ENCODE data around the gene TNNT1.
"Not testable (repeated sequence)": the region's sequence is repeated elsewhere in the genome, so short reads cannot be mapped to it uniquely, and the experiment has no call there.

Gene TNNT1

DNA sequence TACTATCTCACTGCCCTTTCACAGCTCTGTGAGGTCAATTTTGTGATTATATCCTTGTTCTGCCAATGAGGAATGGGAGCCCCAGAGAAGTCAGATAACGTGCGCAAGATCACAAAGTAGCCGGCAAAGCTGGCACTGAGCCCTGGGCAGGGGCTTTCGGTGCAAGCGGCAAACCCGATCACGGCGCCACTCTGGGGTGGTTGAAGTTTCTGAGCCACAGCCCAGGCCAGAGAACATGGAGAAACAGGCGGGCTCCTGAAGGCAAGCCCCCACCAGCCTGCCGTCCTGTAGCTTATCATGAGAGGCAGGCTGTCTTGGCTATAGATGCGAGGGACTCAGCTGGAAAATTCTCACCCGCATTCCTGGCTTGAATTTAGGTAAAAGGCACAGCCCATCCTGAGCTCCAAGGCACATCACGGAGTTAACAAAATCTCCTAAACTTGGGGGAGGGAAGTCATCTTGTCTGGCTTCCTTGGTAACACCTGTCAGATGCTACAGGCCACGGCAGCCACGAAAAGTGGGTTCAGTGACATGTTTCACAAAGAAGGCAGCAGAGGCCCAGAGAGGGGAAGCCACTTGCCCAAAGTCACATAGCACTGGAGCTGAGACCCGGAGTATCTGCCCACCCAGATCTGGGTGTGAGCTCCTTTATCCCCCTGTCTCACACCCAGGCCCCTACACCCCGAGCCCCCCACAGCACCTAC, 12.5 kb downstream of the TNNT1 start:
- DNase-seq = no peak

DNA sequence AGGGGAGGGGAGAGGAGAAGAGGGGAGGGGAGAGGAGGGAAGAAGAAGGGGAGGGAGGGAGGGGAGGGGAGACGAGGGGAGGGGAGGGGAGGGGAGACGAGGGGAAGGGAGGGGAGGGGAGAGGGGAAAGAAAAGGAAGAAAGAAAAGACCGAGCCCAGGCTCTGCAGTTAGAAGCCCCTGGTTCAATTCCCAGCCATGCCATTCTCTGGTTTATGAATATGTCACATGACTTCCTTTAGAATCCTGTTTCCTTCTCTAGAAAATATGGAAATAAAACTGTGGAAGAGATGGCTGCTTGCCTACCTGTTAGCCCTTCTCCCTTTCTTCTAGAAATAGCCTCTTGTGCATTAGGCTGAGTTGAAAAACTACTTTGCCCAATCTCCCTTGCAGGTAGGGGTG, 14.3 kb downstream of the TNNT1 start:
- no peak for DNase-seq

- DNase-seq = no peak
Observed at GRCh38 chr19:55133639-55134444, 15.2 kb downstream of the TNNT1 start.

DNA sequence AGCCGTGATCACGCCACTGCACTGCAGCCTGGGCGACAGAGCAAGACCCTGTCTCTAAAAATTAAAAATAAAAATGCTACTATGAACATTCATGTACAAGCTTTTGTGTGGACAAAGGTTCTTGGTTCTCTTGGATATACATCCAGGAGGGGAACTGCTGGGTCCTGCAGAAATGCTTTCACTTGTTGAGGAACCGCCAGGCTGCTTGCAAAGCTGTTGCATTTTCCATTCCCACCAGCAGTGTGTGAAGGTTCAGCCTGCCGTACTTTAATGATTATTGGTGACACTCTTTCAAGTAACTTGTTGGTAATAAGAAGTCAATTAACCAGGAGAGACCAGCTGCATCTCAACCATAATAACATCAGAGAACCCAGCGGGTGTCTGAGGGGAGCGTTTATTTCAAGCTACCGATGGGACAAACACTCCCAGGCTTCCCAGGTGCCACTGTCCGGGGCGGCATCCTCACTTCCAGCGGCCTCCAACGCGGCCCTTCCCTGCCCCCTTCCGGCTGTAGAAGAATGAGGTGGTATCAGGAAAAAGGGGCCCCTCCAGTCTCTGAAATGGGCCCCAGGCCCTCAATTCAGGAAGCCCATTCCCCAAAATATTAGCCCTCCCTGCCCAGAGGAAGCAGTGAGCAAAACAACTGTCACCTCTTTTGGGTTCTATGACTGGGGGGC, 16.4 kb downstream of the TNNT1 start:
- DNase-seq = no peak

GRCh38 chr19:55131421-55131820, 17.6 kb downstream of the TNNT1 start:
- DNase-seq = no peak

DNA sequence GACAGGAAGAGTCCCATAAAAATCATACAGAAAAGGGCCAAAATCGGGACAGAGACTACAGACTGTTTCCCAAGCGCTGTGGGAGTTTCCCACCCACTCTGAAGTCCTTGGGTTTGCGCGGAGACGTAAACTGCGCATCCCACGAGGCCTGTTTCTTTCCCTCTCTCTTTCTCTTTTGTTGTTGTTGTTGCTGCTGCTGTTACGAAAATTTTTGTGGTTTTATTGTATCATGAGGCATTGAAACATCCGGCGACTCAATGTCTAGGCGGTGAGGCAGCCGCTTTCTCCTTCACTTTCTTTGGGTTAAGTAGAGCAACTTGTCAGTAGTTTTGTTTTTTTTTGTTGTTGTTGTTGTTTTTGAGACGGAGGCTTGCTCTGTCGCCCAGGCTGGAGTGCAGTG, 30.0 kb downstream of the TNNT1 start:
- DNase-seq = no peak

DNA sequence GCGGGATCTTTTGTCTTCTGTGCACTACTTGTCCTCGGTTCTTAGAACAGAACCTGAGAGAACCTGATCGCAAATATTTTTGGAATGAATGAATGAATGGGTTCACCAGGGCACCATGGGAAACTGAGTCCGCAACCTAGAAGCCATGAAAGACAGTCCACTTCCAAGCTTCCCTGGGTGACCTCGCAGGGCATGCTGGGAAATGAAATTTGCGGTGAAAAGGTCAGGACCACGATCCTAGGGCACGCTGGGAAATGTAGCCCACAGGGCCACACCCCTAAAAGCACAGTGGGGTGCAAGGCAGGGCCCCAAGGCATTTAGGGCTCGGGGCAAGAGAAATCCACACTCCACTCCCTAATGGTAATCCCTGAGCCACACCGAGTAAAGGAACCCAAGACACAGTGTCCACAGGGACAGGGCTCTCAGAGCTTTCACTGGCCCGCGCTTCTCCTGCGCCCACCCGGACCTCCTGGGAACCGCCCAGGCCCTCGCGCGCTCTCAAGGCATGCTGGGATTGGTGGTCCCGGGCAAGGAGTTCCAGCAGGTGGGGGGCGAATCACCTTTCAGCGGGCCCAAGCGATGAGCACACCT, 30.5 kb downstream of the TNNT1 start:
- peak in 1 of 2 donors; percentile 22 for DNase-seq

DNA sequence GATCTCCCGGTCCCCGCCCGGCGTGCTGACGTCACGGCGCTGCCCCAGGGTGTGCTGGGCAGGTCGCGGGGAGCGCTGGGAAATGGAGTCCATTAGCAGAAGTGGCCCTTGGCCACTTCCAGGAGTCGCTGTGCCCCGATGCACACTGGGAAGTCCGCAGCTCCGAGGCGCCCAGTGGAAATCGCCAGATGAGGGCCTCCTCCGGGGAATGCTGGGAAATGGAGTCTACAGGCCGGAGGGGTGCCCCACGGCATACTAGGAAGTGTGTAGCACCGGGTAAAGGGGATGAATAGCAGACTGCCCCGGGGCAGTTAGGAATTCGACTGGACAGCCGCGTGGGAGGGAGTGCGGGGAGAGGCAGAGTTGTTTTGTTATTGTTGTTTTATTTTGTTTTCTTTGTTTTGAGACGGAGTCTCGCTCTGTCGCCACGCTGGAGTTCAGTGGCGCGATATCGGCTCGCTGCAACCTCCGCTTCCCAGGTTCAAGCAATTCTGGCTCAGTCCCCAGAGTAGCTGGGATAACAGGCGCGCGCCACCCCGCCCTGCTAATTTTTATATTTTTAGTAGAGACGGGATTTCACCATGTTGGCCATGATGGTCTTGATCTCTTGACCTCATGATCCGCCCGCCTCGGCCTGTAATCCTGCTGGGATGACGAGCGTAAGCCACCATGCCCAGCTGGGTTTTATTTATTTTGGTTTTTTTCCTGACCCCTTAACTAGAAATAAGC, 31.2 kb downstream of the TNNT1 start:
- DNase-seq = peak; percentile 97 to 98

GRCh38 chr19:55116859-55117662, 31.9 kb downstream of the TNNT1 start, which contains the start of gene PPP1R12C:
TSS of gene PPP1R12C (minus strand) at chr19:55117637. CDS start at chr19:55117543, 94 bp downstream.
- no peak for DNase-seq

DNA sequence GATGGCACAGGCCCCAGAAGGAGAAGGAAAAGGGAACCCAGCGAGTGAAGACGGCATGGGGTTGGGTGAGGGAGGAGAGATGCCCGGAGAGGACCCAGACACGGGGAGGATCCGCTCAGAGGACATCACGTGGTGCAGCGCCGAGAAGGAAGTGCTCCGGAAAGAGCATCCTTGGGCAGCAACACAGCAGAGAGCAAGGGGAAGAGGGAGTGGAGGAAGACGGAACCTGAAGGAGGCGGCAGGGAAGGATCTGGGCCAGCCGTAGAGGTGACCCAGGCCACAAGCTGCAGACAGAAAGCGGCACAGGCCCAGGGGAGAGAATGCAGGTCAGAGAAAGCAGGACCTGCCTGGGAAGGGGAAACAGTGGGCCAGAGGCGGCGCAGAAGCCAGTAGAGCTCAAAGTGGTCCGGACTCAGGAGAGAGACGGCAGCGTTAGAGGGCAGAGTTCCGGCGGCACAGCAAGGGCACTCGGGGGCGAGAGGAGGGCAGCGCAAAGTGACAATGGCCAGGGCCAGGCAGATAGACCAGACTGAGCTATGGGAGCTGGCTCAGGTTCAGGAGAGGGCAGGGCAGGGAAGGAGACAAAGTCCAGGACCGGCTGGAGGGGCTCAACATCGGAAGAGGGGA, 32.7 kb downstream of the TNNT1 start:
- DNase-seq = peak; percentile 62 to 67

- DNase-seq = no peak
Observed at GRCh38 chr19:55115446-55116065, 33.5 kb downstream of the TNNT1 start.

DNA sequence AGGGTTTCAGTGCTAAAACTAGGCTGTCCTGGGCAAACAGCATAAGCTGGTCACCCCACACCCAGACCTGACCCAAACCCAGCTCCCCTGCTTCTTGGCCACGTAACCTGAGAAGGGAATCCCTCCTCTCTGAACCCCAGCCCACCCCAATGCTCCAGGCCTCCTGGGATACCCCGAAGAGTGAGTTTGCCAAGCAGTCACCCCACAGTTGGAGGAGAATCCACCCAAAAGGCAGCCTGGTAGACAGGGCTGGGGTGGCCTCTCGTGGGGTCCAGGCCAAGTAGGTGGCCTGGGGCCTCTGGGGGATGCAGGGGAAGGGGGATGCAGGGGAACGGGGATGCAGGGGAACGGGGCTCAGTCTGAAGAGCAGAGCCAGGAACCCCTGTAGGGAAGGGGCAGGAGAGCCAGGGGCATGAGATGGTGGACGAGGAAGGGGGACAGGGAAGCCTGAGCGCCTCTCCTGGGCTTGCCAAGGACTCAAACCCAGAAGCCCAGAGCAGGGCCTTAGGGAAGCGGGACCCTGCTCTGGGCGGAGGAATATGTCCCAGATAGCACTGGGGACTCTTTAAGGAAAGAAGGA, 34.4 kb downstream of the TNNT1 start:
- DNase-seq = no peak

GRCh38 chr19:55113570-55114039, 35.4 kb downstream of the TNNT1 start:
- no peak for DNase-seq

- no peak for DNase-seq
Observed at GRCh38 chr19:55112777-55113569, 36.0 kb downstream of the TNNT1 start.

DNA sequence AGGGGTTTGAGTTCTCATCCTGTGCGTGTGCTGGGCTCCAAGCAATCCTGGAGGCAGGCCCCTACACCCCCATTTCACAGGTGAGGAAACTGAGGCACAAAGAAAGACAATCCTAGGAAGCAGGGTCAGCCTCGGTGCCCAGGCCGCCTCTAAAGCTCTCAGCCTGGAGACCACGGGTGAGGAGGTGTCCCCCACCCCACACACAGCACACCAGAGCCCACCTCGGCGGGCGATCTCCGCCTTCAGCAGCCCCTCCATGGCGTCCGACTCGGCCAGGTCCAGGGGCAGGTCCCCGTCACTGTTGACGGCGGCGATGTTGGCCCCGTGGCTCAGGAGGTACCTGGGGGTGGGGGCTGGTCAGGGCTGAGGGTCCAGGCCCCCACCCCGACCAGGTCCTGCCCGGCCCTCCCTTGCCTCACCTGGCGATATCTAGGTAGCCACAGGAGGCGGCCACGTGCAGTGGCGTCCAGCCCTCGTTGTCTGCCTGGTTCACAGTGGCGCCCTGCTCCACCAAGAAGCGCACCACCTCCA, 36.7 kb downstream of the TNNT1 start:
- no peak for DNase-seq

GRCh38 chr19:55111238-55111831, 37.7 kb downstream of the TNNT1 start:
- DNase-seq = no peak

DNA sequence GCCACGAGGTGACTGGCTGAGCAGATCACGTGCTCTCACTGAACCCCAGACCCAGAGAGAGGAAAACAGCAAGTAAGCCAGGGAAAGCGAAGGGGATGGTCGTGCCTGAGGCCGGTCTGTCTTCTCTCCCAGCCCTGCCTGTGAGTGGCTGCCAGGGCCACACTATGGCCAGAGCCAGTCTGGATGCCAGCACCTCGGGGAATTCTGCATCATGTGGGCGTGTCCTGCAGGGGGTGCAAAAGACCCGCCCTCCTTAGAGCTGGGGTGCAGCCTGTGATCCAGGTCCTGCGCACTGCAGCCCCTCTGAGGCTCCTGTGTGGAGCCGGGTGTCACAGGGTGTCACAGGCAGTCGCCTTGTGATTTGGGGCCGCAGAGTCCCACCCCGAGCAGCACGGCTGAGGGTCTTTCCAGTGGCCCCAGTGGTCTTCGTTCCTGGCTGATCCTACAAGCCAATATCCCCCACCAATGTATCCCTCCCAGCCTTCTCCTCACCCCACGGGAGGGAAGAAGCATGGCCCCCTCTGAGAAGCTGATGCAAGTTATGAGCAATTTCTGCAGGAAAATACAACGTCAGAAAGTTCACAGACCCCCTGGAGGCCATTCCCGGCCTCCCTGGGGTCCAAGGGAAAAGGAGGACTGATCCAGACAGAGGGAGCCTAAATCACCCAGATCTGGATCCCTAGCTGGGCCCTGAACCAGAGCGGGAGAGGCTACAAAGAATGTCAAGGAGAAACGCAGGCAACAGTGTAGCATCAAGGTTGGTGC, 39.3 kb downstream of the TNNT1 start:
- no peak for DNase-seq

DNA sequence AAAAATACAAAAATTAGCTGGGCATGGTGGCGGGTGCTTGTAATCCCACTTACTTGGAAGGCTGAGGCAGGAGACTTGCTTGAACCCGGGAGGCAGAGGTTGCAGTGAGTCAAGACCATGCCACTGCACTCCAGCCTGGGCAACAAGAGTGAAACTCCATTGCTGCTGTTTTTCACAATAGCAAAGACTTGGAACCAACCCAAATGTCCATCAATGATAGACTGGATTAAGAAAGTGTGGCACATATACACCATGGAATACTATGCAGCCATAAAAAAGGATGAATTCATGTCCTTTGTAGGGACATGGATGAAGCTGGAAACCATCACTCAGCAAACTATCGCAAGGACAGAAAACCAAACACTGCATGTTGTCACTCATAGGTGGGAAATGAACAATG, 41.8 kb downstream of the TNNT1 start:
- not testable (repeated sequence) for DNase-seq

Measured in CD4-positive, alpha-beta T cell treated with Interleukin-1 beta for 1 hour (primary cell).